B cell (primary cell): ENCODE results near the gene TRIM58. TPM values are rescaled to one million over a fixed set of nuclear protein-coding genes. Genes with fewer than 3 reads are reported as not detected.

Source experiments
- ATAC-seq: fragments of 200-7000 bp; cut with Tn5 transposase; one replicate; pipeline ENCODE4 v1.10.0; 2021; ENCODE audit warnings: low read depth, mild to moderate bottlenecking, moderate number of reproducible peaks, moderate library complexity
- CTCF ChIA-PET: fragments of 350-600 bp; sonication (Branson Sonifier 250); formaldehyde crosslinking; loops from one replicate; lab custom pipeline; 2021; ENCODE audit warnings: antibody characterized with exemption, inconsistent platforms; lab: Charles Lee
- POLR2A ChIA-PET: fragments of 350-600 bp; sonication (Branson Sonifier 250); formaldehyde crosslinking; loops from one replicate; lab custom pipeline; 2021; ENCODE audit warnings: antibody characterized with exemption; lab: Charles Lee
- DNase-seq: peaks from one replicate; pipeline ENCODE4 v3.0.0; 2013
- H2AFZ ChIP-seq: 2 replicates; pipeline ENCODE4 v1.6.1; 2012; ENCODE audit warnings: mild to moderate bottlenecking, low read depth, low read length; ENCODE audit not compliant: insufficient read depth, poor library complexity, severe bottlenecking
- H3K27ac ChIP-seq, 2 donors: 1 replicate in 1 of 2; 2 replicates in 1 of 2; pipeline ENCODE4 v1.5.1; 2012 to 2013; ENCODE audit warnings: low read length in 2 of 2, mild to moderate bottlenecking in 2 of 2, moderate library complexity in 1 of 2
- H3K27me3 ChIP-seq, 4 experiments: fragments of 200-600 bp in 1 of 4; sonication (generic) in 1 of 4; replicated peaks in 1 of 4; 1 replicate in 2 of 4; 2 replicates in 2 of 4; pipeline versions ENCODE4 v1.6.1 to v1.7.0; 2013 to 2016; ENCODE audit warnings: low read length in 3 of 4, mild to moderate bottlenecking in 2 of 4, mixed read lengths in 1 of 4, moderate library complexity in 1 of 4; ENCODE audit not compliant: insufficient read depth in 4 of 4, control insufficient read depth in 3 of 4; ENCODE audit errors: control extremely low read depth in 1 of 4
- H3K36me3 ChIP-seq, 2 experiments: replicated peaks in 1 of 2; 1 replicate in 1 of 2; 2 replicates in 1 of 2; pipeline versions ENCODE4 v1.6.1 to v1.7.1; 2013; ENCODE audit warnings: low read length in 1 of 2; ENCODE audit not compliant: insufficient read depth in 2 of 2, control insufficient read depth in 1 of 2; ENCODE audit errors: control extremely low read depth in 1 of 2, extremely low read depth in 1 of 2
- H3K4me1 ChIP-seq, 2 donors: fragments of 200-600 bp in 1 of 2; sonication (generic) in 1 of 2; 1 replicate in 1 of 2; 2 replicates in 1 of 2; pipeline versions ENCODE4 v1.5.1 to v1.6.1; 2013 to 2017; ENCODE audit warnings: low read length in 2 of 2; ENCODE audit not compliant: control insufficient read depth in 2 of 2, insufficient read depth in 2 of 2
- H3K4me2 ChIP-seq: replicated peaks from 2 replicates; pipeline ENCODE3; 2012; ENCODE audit warnings: mild to moderate bottlenecking, low read depth, low read length; ENCODE audit not compliant: poor library complexity, severe bottlenecking
- H3K4me3 ChIP-seq, 5 experiments: fragments of 200-600 bp in 1 of 5; sonication (generic) in 1 of 5; 1 replicate in 3 of 5; 2 replicates in 2 of 5; pipeline versions ENCODE4 v1.5.1 to v1.7.0; 2011 to 2016; ENCODE audit warnings: low read length in 4 of 5, mild to moderate bottlenecking in 4 of 5, low read depth in 2 of 5, control low read depth in 1 of 5, moderate library complexity in 1 of 5; ENCODE audit not compliant: insufficient read depth in 1 of 5; ENCODE audit errors: control extremely low read depth in 1 of 5, extremely low read depth in 1 of 5
- H3K79me2 ChIP-seq: fragments of 200-600 bp; sonication (generic); one replicate; pipeline ENCODE4 v1.6.0; 2016; ENCODE audit warnings: low read length; ENCODE audit not compliant: control insufficient read depth, insufficient read depth
- H3K9ac ChIP-seq: fragments of 200-600 bp; sonication (generic); 2 replicates; pipeline ENCODE4 v1.6.1; 2017; ENCODE audit warnings: mild to moderate bottlenecking, low read length, moderate library complexity
- H3K9me3 ChIP-seq, 3 donors: one replicate each; pipeline versions ENCODE4 v1.6.1 to v1.7.1; 2013; ENCODE audit warnings: low read length in 2 of 3; ENCODE audit not compliant: control insufficient read depth in 2 of 3, insufficient read depth in 1 of 3; ENCODE audit errors: control extremely low read depth in 1 of 3
- H4K20me1 ChIP-seq: 2 replicates; pipeline ENCODE4 v1.6.0; 2012; ENCODE audit warnings: mild to moderate bottlenecking, low read length; ENCODE audit not compliant: insufficient read depth, control insufficient read depth, poor library complexity, severe bottlenecking
- H3K27ac Mint-ChIP-seq: one replicate; pipeline ENCODE4 v1.8.0; 2021; ENCODE audit warnings: mixed read lengths
- H3K27me3 Mint-ChIP-seq: one replicate; pipeline ENCODE4 v1.8.0; 2021; ENCODE audit warnings: mixed read lengths
- H3K4me1 Mint-ChIP-seq: one replicate; pipeline ENCODE4 v1.8.0; 2021; ENCODE audit warnings: mixed read lengths
- H3K4me3 Mint-ChIP-seq: one replicate; pipeline ENCODE4 v1.8.0; 2021; ENCODE audit warnings: mixed read lengths
- H3K9me3 Mint-ChIP-seq: one replicate; pipeline ENCODE4 v1.8.0; 2022; ENCODE audit warnings: mixed read lengths; ENCODE audit not compliant: insufficient read depth
- CTCF ChIP-seq: fragments of 200-600 bp; IDR thresholded peaks from one replicate; pipeline ENCODE4 v1.8.0; 2022; ENCODE audit warnings: antibody characterized with exemption, mild to moderate bottlenecking
- EZH2 ChIP-seq: IDR thresholded peaks from 2 replicates; pipeline ENCODE4 v1.6.1; 2012; ENCODE audit warnings: borderline replicate concordance, low read depth, mild to moderate bottlenecking, moderate library complexity, low read length; ENCODE audit not compliant: insufficient read depth, poor library complexity, severe bottlenecking
- WGBS: methylation state at CpG from one replicate; pipeline ENCODE4 v1.1.5; 2013; ENCODE audit warnings: missing lambda C conversion rate; ENCODE audit not compliant: insufficient coverage; 5-methylcytosine and 5-hydroxymethylcytosine counted together
- intact Hi-C: fragments of 100-400 bp; cut with micrococcal nuclease; formaldehyde crosslinking; loops from one replicate; pipeline ENCODE4 v1.10.0; 2022
- polyA plus RNA-seq: library from polyadenylated mRNA; depleted of rRNA; stranded (reverse); fragments of >200 nt; gene quantifications from 2 replicates; pipeline ENCODE4 v1.2.3, GENCODE V29; 2012
- total RNA-seq, 2 donors: library from RNA; stranded (reverse); fragments of 120-200 nt in 1 of 2; gene quantifications; 1 replicate in 1 of 2; 2 replicates in 1 of 2; pipeline versions ENCODE4 v1.2.3 to v1.2.4, GENCODE V29; 2013 to 2022

TRIM58 gene
- total and polyA plus RNA-seq, 2 donors (not counting 1 experiment from before 2014, with no cell fraction given), result 0.84 to 1.5 TPM

DNA sequence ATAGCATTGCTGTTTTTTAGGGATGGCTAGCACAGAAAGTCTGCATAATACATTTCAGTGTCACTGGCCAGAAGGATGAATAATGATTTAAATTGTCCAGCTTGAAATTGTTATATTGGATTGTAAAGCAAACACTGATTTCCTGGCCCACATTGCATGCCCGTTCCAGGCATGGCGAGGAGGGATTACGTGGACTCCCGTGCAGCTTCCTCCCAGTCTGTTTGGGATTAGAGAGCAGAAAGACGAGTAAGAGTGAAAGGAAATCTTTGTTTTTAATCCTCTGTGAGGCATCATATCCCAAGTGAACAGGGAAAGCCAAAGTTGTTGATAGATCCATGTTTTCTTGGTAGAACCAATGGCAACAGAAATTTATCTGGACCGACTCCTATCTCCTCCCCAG lies 8.4 kb downstream of the TRIM58 start:
- Mint-ChIP-seq H3K4me1 (no peaks in the 10 kb centered on the region), H3K27me3 (peaks cover 8% of the 10 kb centered on the region), H3K4me3 (no peak overlapping the region), H3K9me3 (no peaks in the 10 kb centered on the region), H3K27ac (no peak overlapping the region)
- no peak overlapping the region for H3K27ac ChIP-seq
- ATAC-seq, result no peak
- no peaks in the 10 kb centered on the region for H4K20me1 ChIP-seq
- no peaks in the 10 kb centered on the region for H3K27me3 ChIP-seq
- TF ChIP-seq CTCF (no peak), EZH2 (no peak)
- H3K4me2 ChIP-seq, result no peak overlapping the region
- H3K9ac ChIP-seq, result no peak overlapping the region
- intact Hi-C loops, result no loop called here
- H3K79me2 ChIP-seq, result no peaks in the 10 kb centered on the region
- H3K4me1 ChIP-seq, result no peaks in the 10 kb centered on the region
- 87% methylated on average over 6 of the region's 6 CpGs for WGBS
- H2AFZ ChIP-seq, result no peak overlapping the region
- CTCF ChIA-PET, result no interaction called here
- no peaks in the 10 kb centered on the region for H3K9me3 ChIP-seq
- POLR2A ChIA-PET, result no interaction called here
- no peak overlapping the region for H3K4me3 ChIP-seq
- H3K36me3 ChIP-seq, result no peaks in the 10 kb centered on the region
- DNase-seq, result no peak

GRCh38 chr1:247883346-247883745 lies 26.4 kb downstream of the TRIM58 start:
- no peak for DNase-seq

More at GRCh38 chr1:247883346-247883745, 26.4 kb downstream of the TRIM58 start:
- intact Hi-C loops, result no loop called here
- H3K4me2 ChIP-seq, result no peak overlapping the region
- no peak overlapping the region for H3K4me3 ChIP-seq
- H3K27me3 ChIP-seq, result no peaks in the 10 kb centered on the region
- no peaks in the 10 kb centered on the region for H3K4me1 Mint-ChIP-seq
- no peaks in the 10 kb centered on the region for H3K36me3 ChIP-seq
- no peaks in the 10 kb centered on the region for H3K4me1 ChIP-seq
- H3K4me3 Mint-ChIP-seq, result no peak overlapping the region
- 97% methylated on average over 8 of the region's 9 CpGs for WGBS
- no peak overlapping the region for H3K27ac Mint-ChIP-seq
- H3K79me2 ChIP-seq, result no peaks in the 10 kb centered on the region
- no peak overlapping the region for H2AFZ ChIP-seq
- no peak overlapping the region for H3K27ac ChIP-seq
- H3K27me3 Mint-ChIP-seq, result no peaks in the 10 kb centered on the region
- no peak for ATAC-seq
- no peaks in the 10 kb centered on the region for H3K9me3 ChIP-seq
- H3K9ac ChIP-seq, result no peak overlapping the region
- POLR2A ChIA-PET, result no interaction called here
- TF ChIP-seq CTCF (no peak), EZH2 (no peak)
- no peaks in the 10 kb centered on the region for H3K9me3 Mint-ChIP-seq
- CTCF ChIA-PET, result no interaction called here
- H4K20me1 ChIP-seq, result no peaks in the 10 kb centered on the region
